Measurements from ENCODE around the gene RALGPS1.
"Not testable (repeated sequence)": the region's sequence is repeated elsewhere in the genome, so short reads cannot be mapped to it uniquely, and the experiment has no call there.

RALGPS1 gene

GRCh38 chr9:127166651-127167524 is 252.3 kb downstream of the RALGPS1 start:
- no peak for DNase-seq

- no peak for DNase-seq
Observed at GRCh38 chr9:127167560-127168326, 253.2 kb downstream of the RALGPS1 start.

GRCh38 chr9:127168756-127169574 is 254.4 kb downstream of the RALGPS1 start:
- no peak for DNase-seq

- DNase-seq: no peak
Observed at GRCh38 chr9:127169575-127169883, 254.9 kb downstream of the RALGPS1 start.

GRCh38 chr9:127170103-127170502 is 255.5 kb downstream of the RALGPS1 start:
- DNase-seq: no peak

DNA sequence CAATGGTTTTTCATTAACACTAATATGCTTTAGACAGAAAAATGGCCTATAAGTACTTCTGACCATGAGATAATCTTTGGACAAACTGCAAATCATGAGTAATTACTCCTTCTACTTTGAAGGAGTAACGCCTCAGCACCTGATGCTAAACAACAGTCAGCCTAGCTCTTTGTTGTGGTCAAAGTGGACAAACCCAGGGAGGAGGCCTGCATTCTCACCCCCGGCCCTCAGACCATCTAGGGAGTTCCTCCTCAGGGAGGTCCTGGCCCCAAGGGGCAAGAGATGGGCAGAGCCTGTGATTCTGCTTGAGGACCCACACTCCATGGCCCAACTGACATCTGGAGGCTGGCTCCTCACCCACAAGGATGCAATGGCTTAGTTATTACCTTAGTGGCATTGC is 256.1 kb downstream of the RALGPS1 start:
- no peak for DNase-seq

DNA sequence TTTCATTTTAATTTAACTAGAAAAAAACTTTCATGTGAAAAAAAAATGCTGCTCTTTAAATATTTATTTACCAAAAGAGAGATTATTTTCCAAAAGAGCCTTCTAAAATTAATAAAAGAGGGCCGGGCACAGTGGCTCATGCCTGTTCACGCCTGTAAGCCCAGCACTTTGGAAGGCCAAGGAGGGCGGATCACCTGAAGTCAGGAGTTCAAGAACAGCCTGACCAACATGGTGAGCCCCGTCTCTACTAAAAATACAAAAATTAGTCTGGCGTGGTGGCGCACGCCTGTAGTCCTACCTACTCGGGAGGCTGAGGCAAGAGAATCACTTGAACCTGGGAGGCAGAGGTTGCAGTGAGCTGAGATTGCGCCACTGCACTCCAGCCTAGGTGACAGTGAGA is 256.8 kb downstream of the RALGPS1 start:
- not testable (repeated sequence) for DNase-seq

DNA sequence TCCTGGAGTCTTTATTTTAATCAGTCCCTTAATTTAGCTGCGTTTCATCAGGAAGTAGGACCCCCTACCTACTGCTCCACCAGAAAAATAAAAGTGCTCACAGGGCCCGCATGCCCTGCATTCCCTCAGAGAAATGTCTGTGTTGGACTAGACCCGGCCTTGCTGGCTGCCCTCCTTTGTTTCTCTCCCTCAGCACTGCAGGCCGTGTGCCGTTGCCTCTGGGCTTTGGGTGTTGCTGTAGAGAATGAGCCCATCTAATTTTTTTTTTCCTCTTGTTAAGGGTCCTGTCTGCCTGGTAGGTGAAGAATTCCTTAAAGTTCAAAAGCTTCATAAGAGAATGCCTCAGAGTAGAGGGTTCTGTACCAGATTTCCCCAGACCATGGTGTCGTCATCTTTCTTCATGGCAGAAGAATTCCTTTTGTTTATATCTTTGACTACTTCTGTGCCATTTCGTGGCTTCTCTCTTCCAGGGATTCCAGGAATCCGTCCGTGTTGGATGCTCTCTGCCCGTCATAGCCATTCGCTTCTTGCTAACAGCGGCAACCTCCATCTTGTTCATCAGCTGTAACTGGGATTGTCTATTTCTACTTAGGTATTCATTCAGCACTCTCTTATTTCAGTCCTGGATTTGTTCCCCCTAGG is 257.6 kb downstream of the RALGPS1 start:
- DNase-seq: no peak

GRCh38 chr9:127173063-127173462 is 258.5 kb downstream of the RALGPS1 start:
- no peak for DNase-seq

DNA sequence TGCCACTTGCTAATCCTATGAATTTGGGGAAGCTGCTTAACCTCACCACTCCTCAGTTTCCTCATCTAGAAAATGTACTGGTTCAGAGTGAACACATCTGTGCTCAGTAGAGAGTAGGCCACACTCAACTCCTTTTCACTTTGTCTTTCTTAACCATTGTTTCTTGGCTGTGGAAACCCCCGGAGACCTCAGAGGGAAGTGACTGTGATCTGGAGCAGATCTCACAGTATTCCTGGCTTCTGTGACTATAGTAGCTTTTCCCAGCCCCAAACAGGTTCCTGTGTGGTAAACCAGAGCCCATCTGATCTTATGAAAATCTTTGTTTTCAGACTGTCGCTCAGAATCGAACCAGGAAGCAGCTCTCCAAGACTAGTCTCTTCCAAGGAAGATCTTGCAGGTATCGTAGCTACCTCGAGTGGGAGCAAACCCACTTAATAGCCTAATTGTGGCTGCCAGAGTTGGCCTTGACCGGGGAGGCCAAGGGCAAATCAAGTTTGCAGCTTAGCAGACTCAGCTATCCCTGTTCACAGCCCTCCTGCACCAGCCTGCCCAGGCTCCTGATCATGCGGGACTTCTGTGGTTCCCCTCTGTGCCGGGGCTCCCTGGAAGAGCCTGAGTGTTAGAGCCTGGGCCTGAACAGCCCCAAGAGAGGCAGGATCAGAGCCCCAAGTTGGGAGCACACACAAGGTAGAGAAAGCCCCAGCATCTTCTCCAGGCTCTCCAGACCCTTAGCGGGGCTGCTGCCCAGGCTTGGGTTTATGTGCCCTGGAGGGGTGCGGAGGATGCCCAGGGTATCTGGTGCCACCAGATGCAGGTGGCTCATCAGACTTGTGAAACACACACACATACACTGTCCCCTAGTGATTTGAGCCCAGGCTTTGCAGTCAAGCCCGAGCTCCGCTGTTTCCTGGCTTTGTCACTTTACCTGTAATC is 260.1 kb downstream of the RALGPS1 start:
- no peak for DNase-seq

- DNase-seq: no peak
Observed at GRCh38 chr9:127175319-127175715, 260.7 kb downstream of the RALGPS1 start.

DNA sequence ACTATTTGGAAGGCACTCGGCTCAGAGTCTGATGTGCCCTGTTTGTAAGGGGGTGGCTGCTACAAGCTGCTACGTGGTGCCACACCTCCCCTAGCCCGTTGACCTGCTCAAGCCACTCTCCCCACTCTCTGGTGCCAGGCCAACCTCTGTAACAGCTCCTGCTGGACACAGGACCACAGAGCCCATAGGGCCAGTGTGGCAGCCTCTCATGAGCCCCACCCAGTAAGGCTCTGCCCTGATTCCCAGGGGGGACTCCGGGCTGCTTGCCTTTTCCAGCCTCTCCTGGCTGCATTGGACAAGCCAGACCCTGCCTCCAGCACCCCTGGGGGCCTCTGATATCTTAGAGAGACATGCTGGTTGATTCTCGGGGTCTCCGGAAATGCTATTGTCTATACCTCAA is 261.2 kb downstream of the RALGPS1 start:
- DNase-seq: no peak

GRCh38 chr9:127176631-127177030 is 262.0 kb downstream of the RALGPS1 start:
- DNase-seq: no peak

DNA sequence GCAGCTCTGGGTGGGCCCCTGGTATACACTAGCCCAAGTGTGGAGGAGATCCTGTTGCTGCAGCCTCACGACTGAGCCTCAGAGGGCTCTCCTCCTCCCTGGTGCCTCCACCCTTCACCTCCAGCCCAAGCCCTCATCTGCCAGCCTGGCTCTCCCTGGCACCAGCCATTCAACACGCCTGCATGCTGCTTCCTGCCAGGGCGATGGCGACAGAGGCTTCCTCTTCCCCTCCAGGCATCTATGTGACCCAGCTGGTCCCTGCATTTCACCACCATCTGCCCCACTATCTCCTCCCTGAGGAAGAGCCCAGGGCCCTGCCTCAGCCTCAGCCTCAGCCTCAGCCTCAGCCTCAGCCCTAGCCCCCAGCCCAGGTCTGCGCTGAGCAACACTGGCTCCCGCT is 262.6 kb downstream of the RALGPS1 start:
- DNase-seq: no peak

DNA sequence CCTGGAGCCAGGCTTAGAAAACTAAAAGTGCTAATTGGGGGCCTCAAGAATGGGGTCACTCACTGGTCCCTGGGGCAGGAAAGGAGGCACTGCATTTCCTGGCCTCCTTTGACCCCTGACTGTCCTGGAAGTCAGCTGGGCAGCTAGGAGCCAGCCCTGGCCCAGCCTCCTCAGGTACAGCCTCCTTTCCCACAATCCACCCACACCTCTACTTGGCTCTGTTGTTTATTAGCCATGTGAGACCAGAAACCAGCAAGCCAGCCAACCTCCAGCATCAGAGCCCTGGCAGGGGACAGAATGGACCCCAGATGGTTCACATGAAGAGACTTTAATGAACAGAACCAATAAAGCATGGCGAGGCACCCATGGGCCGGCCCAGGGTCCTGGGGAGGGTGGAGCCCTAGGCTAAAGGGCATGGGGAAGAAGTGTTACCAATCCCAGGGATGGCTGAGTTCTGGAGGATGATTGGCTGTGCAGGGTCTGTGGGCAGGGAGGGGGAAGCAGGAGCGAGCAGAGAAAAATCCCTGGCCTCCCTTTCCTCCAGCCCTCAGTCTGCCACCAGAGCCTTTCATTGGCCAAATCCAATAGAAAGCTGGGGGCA is 263.2 kb downstream of the RALGPS1 start:
- DNase-seq: no peak

- DNase-seq: no peak
Observed at GRCh38 chr9:127178686-127179632, 264.4 kb downstream of the RALGPS1 start.

- DNase-seq: no peak
Observed at GRCh38 chr9:127179633-127180441, 265.3 kb downstream of the RALGPS1 start.

- DNase-seq: no peak
Observed at GRCh38 chr9:127180457-127181314, 266.1 kb downstream of the RALGPS1 start.

DNA sequence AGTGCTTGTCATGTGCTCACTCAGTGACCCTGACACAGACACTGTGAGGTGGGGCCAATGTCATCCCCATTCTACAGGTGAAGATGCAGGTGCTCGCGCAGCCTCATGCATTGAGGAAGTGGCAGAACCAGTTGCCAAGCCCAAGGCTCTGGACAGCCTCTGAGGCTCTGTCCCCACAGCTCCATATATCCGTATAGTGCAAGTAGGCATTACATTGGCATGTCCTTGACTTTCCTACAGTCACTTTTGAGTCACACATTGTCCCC is 266.7 kb downstream of the RALGPS1 start:
- no peak for DNase-seq

All from SIG-M5 (cell line).